Hippocampal formation (tissue), 2 donors: ENCODE measurements around the gene AMN1.
A peak's percentile ranks its signal among the peaks of the same experiment; 100 is the strongest.
"Not testable (repeated sequence)": the region's sequence is repeated elsewhere in the genome, so short reads cannot be mapped to it uniquely, and the experiment has no call there.

Experiments
- DNase-seq, 2 donors: peaks; one replicate each; lab custom pipeline; 2025; lab: John Stamatoyannopoulos, UW

AMN1 gene

DNA sequence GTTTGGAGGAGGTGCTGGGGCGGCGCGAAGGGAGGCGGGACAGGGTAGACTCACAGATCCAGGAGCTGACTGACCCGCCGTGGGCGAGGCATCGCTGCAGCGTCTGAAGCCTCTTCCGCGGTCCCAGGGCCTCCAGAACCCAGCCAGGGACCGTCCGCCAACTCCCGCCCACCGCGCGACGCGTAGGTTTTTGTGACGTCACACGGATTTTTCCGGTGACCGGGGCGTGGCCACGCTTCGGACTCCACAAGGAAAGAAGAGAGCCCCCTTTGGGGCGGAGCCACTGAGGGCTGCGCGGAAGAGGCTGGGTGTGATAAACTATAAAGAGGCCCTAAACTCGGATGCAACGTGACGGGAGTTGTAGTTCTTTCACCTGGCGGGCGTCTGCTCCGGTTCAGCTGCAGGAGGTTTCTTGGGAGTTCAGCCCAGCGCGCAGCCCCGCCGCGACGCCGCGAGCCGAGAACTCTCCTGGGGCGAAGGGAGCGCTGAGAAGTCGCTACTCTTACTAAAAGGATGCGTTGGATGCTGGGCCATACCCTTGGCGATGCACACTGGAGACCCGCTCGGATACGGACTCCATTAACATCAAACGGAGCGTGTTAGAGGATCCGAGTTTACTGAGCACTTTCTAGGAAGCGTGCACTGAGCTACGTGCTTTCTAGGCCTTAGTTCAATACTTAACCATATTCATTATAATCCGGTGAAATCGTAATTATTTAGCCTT is at the start of gene AMN1:
Gene AMN1, minus strand, starts transcription at position 105 of the 724 bp plus-strand sequence. Its CDS starts 13 bp downstream, at position 92.
- DNase-seq = peak; percentile 97 to 99

DNA sequence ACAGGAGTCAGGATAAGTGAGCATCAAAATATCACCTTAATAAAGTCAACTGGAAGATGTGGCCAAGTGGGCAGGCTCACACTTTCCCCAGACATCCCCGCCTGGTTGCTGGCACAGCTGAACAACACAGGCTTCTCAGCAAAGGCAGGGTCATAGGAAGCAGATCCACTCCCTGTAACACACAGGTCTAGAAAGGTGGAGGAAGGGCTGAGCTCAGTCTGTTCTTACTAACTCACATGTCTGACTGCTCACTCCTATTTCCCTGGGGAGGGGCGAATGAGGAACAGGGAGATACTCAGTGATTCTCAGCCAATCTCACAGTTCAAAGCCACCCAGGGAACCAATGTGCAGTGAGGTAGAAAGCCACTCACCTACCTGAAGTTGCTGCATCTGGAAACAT is 45.0 kb upstream of the AMN1 start:
- DNase-seq = no peak

DNA sequence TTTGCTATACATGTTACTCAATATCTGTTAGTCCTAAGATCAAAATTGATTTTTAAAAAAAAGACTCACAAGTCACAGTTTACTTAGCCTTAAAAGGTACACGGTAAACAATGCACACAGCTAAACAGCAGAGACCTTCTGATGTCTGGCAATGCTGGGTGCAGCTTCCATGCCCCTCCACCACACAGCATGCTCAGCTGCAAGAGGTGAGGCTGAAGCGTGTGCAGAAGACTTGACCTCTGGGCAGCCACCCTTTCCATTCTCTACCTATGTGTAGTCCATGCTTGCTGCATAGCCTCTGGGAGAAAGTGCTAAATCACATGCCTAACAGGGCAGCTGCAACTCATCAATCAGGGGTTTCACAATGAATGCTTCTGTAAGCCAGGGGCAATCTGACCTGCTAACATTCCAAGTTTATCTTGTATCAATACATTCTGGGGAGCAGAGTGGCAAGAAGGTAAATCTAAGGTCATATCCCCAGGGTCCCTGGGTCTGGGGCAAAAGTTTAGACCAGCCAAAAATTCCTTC is 44.5 kb upstream of the AMN1 start:
- no peak for DNase-seq

DNA sequence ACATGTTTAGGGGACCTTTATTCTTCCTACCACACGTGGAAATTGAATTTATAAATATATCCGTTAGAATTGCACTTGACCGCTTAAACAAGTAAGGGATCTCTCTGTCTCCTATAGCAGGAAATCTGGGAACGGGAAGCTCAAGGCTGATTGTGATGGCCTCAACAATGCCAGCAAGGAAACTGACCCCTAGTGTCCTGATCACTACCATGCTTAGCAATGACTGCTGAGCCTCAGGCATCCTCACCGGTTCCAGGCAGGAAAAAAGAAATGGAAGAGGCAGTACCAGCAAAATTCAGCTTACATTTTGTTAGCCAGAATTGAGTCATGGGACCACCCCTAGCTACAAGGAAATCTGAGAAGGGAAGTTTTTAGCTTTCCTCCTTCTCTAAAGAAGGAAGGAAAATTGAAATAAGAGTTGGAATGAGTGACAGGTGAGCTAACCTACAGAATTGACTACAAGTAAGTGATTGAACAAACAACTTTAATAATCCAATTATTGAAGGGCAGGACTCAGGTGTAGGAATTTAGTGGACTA is 43.9 kb upstream of the AMN1 start:
- no peak for DNase-seq

DNA sequence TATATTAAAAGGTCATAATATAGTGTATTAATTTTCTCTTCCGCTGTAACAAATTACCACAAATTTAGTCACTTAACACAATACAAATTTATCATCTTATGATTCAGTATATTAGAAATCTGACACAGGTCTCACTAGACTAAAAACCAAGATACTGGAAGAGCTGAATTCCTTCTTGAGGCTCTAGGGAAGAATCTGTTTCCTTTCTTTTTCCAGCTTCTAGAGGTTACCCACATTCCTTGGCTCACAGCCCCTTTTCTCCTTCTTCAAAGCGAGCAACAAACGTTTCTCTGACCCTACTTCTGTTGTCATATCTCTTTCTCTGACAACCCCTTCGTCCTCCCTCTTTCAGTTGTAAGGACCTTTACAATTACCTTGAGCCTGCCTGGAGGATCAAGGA is 43.4 kb upstream of the AMN1 start:
- no peak for DNase-seq

DNA sequence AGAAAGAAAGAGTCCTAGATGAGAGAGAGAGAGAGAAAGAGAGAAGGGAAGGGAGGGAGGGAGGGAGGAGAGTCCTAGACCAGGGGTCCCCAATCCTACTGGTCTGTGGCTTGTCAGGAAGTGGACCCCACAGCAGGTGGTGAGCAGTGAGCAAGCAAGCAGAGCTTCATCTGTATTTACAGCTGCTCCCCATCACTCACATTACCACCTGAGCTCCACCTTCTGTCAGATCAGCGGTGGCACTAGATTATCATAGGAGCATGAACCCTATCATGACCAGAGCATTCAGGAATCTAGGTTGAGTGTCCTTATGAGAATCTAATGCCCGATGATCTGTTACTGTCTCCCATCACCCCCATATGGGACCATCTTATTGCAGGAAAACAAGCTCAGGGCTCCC is 39.2 kb upstream of the AMN1 start:
- DNase-seq = no peak

DNA sequence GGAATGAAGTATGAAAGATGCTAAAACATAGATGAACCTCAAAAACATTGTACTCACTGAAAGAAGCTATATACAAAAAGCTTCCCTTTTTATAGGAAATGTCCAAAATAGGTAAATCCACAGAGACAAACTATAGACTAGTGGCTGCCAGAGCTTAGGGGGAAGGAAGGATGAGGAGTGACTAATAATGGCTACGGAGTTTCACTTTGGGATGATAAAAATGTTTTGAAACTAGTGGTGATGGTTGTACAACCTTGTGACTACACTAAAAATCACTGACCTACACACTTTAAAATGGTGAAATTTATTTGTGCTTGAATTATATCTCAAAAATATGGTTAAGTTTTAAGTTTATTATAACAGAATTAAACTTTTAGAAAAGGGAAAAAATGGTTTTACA is 37.1 kb upstream of the AMN1 start:
- DNase-seq = no peak

DNA sequence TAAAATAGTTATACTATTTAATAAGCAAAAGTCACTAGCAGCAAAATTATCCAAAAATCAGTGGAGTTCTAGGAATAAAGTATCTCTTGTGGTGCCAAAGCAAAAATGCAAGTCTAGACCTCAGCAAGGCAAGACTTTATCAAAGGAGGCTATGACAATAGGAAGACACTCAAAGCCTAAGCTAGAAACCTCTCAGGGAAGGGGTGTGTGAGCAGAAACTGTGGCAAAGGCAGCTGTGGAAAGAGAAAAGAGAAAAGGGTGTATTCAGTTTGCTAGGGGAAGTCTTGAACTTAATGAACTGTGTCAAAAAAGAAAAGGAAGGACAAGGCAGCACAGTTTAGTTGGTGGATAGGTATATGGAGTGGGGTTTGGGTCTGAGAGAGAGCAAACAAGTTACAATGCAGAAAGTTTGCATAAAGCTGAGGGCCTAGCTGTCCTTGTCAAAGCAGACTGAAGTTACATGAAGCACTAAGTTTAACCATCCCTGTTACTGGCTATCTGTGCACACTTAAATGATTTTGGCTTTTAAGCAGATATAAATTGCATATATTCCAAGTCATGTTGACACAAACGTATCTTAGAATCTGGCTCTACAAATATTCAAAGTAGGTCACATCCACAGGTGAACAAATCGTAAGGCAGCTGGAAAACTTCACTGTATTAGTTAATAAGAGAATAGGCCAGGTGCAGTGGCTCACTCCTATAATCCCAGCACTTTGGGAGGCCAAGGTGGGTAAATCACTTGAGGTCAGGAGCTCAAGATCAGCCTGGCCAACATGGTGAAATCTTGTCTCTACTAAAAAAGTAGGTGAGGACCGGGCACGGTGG is 31.0 kb upstream of the AMN1 start:
- DNase-seq = no peak

DNA sequence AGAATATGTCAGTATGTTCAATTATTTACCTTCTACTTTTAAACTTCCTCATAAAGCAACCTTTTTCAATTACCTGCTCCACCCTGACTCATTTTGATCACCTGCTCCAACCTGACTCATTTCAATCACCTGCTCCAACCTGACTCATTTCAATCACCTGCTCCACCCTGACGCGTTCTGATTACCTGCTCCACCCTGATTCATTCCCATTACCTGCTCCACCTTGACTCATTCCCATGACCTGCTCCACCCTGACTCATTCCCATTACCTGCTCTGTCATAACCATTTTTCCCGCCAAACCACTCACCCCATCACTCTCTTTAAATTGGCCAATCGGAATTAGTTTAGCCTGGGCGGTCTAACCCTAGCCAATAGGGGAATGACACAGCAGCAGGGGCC is 29.5 kb upstream of the AMN1 start:
- not testable (repeated sequence) for DNase-seq

DNA sequence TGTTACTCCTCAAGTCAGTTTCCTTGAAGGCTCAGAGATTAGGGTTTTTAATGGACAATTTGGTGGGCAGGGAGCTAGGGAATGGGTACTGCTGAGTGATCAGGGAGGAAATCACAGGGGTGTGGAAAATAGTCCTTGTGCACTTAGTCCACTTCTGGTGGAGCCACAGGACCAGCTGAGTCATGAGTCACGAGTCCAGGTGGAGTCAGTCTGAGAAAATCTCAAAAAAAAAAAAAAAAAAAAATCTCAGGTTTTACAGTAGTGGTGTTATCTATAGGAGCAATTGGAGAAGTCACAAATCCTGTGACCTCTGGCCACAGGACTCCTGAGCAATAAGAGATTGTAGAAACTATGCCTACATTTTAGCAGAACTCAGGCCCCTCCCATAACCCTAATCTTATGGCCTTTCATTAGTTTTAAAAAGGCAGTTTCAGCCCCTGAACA is 28.2 kb upstream of the AMN1 start:
- no peak for DNase-seq

DNA sequence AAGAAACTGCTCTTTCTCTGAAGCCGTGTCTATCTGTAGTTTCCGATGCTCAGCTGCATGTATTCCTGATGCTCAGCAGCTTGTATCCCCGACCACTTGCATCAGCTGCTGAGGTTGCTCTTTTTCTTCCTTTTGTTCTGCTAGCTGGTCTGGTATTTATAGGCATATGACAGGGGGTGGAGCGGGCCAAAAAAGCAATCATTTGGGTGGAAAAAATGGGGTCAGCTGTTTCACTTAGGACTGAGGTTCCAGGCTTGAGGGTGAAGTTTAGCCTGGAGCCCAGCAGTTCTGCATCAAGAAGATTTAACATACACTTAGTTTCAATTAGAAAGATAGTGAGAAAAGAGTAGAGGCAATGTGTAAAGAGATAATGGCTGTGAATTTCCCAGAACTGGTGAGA is 23.6 kb upstream of the AMN1 start:
- DNase-seq = peak in 1 of 2 donors; percentile 5

DNA sequence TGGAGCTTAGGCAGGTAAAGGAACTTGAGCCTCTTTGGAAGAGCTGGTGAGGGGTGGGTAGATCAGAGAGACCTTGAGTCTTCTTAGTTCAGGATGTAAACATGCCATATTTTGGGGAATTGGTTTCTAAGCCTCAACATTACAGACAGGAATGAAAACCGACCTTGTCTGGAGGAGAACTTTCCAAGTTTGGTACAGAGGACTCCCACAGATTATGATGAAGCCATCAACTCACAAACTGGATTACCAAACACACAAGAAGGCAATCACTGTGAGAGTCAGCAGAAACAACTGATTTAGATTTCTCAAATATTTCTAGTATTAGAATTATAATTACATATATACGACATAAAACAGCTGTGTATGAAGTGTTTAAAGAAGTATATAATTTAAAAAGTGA is 22.3 kb upstream of the AMN1 start:
- DNase-seq = no peak

DNA sequence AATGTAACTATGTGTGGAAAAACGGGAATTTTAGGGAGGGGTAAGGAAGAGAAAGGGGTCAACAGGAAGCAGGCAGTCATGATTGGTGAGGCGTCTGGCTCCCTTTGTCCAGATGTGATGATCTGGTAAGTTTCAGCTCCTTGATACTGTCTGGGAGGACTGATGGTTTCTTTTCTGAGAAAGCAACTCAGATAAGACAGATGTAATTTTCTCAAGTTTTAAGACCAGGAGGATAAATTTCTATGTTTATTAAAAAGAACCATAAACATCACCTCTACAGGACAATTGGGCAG is 21.9 kb upstream of the AMN1 start:
- no peak for DNase-seq

DNA sequence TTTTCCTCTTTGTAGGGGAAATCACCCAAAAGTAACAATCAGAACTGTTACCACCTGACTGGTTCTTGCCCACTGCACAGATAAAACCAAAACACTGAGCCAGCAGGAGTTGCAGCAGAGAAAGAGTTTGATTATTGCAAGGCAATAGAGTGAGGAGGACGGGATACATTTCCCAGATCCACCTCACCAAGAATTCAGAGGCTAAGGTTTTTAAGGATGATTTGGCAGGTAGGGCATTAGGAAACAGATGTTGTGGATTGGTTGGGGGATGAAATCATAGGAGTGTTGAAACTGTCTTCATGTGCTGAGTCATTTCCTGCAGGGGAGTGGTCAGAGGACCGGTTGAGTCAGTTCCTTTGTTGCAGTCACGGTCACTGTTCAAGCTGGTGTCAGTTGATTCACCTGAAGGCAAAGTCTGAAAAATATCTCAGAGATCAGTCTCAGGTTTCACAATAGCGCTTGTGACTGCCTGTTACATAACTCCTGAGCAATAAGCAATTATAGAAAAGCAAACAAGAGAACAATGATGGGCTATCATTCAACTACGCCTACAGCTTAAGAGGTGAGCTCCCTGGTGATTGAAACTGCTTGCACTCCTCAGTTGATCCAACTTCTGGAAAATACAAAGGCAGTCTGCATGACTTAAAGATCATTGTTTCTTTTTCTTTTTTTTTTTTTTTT is 20.3 kb upstream of the AMN1 start:
- DNase-seq = no peak

DNA sequence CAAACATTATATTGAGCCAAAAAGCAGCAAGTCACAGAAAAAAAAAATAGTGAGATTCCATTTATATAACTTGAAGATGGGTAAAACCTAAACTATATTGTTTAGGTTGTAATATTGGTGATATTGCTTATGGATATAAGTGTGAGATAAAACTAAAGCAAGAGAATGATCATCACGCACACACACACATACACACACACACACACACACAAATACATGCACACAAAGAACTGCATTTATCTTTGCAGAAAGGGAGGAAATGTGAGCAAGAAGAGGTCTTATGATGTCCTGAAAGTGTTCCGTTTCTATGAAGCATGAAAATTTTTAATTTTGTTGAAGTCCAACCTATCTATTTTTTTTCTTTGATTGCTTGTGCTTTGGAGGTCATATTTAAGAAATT is 16.4 kb upstream of the AMN1 start:
- no peak for DNase-seq

DNA sequence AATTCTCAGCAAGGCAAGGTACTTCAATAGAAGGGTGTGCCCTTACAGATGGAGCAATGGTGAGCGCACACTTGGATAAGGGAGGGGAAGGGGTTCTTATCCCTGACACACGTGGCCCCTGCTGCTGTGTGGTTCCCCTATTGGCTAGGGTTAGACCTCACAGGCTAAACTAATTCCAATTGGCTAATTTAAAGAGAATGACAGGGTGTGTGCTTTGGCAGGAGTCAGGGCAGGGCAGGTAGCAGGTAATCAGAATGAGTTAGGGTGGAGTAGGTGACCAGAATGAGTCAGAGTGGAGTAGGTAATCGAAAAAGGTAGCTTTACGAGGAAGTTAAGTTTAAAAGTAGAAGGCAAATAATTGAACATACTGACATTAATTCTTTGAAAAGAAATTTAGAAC is 15.5 kb upstream of the AMN1 start:
- not testable (repeated sequence) for DNase-seq

DNA sequence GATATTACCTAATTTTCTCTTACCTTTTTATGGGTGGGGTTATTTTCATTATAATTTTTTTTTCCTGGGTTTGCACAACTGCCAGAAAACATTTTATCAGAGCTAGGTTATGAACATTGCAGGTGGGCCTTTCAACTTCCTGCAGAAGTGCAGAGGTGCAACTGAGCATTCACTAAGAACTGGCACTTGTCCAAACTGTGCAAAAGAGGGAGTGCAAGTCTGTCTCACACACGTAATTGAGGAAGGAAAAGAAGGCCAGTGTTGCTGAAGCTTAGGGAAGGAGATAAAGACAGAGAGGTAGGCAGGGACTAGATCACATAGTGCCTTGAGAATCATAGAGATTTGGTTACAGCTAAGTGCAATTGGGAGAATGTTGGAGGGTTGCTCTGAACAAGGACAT is 14.1 kb upstream of the AMN1 start:
- no peak for DNase-seq

DNA sequence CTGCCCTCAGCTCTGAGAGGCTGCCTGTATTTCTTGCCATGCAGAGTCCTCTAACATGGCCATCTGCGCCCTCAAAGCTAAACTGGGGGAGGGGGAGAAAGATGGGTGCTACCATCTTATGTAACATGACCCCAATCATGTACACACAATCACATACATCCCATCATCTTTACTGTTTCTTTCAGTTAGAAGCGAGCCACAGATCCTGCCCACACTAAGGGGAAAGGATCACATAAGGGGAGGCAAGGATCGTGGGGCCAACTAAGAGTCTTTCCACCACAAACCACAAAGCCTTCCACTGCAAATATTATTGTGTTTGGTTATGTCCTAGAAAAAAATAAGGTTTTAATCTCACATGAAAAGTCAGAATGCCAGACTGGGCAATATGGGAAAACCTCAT is 11.8 kb upstream of the AMN1 start:
- DNase-seq = no peak

DNA sequence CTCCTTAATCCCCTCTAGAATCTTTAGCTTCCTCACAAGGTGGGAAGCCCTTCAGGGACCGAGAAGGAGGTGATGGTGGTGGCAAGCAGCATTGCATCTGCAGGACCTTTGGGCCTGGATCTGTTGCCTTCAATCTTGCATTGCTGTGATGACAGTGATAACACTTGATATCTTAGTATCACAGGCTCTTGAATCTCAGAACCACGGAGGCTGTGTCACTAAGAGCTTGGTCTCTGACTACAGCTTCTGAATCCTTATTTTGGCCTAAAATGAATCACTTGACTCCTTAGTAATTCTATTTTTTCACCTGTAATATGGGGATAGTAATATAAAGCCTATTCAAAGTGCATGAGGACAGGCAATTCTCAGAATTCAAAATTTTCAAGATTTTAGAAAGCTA is 8.9 kb upstream of the AMN1 start:
- DNase-seq = no peak

DNA sequence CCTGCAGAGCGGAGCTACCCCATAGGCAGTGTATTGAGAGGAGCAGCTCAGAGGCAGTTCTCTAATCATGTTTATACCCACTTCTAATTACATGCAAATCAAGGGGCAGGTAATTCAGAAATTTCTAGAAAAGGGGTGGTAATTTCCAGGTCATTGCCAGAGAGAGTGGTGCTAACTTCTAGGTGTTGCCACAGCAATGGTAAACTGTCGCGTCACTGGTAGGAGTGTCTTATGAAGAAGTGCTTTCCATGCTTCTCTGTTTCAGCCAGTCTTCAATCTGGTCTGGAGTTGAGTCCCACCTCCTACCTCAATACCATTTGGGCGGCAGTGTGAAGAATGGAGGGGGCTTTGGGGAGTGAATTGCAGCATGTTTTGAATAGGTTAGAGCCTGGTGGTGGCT is 8.5 kb upstream of the AMN1 start:
- no peak for DNase-seq

DNA sequence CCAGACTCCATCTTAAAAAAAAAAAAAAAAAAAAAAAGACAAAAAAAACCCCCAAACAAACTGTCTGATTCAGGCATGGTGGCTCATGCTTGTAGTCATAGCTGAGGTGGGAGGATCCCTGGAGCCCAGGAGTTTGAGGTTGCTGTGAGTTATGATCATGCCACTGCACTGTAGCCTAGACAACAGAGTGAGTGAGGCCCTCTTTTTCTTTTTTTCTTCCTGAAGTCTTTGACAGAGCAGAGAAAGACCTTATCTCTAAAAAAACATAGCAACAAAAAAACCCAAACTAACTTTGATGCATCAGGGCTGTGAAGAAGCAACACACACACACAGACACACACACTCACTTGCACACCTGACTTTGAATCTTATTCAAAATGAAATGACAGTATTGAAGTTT is 7.7 kb upstream of the AMN1 start:
- no peak for DNase-seq
